Measurements from ENCODE around the gene GPR35.

- TF ChIP-seq CEBPZ (IDR thresholded peaks at IDR 0.05; ENCODE audit: low read depth, low read length) (no peak), CTCF (IDR thresholded peaks at IDR 0.05 in 2 of 3, conservative IDR thresholded peaks at IDR 0.05 in 1 of 3; ENCODE audit: control insufficient read depth in 2 of 3, extremely low read depth in 1 of 3, insufficient read depth in 1 of 3, low read depth in 3 of 3, low read length in 3 of 3) (no peak), ZNF217 (IDR thresholded peaks at IDR 0.05) (no peak), MYC (IDR thresholded peaks at IDR 0.05; ENCODE audit: insufficient read depth, insufficient read length, insufficient replicate concordance, low read length, severe bottlenecking) (no peak), NRF1 (conservative IDR thresholded peaks at IDR 0.05; ENCODE audit: low read depth, low read length) (no peak), MXI1 (IDR thresholded peaks at IDR 0.05; ENCODE audit: low read depth, low read length) (no peak), CHD2 (IDR thresholded peaks at IDR 0.05; ENCODE audit: borderline replicate concordance, low read depth, low read length) (no peak), BCL3 (IDR thresholded peaks at IDR 0.05; ENCODE audit: borderline replicate concordance, insufficient read depth, low read depth, low read length, poor library complexity, severe bottlenecking) (no peak), HCFC1 (IDR thresholded peaks at IDR 0.05; ENCODE audit: low read length) (no peak), PKNOX1 (IDR thresholded peaks at IDR 0.05) (no peak), CBX3 (IDR thresholded peaks at IDR 0.05; ENCODE audit: borderline replicate concordance, low read depth) (no peak), BHLHE40 (IDR thresholded peaks at IDR 0.05; ENCODE audit: borderline replicate concordance in 1 of 2, low read depth in 2 of 2, low read length in 1 of 2) (no peak)
These were observed 13.6 kb upstream of the GPR35 start for GRCh38 chr2:240611601-240612210.

Data from GM12878 (cell line).